ENCODE measurements around the gene DRD1. TPM values are rescaled to one million over a fixed set of nuclear protein-coding genes. Genes with fewer than 3 reads are reported as not detected.

The DRD1 gene
- total and polyA plus RNA-seq, 2 experiments from 2014 or later: 0.11 to 0.14 TPM

- Histone ChIP-seq H3K27me3 (ENCODE audit: insufficient read depth) (no peaks in the 10 kb centered on the region), H3K27ac (ENCODE audit: low read depth) (no peak overlapping the region), H3K4me3 (no peak overlapping the region), H3K4me2 (no peak overlapping the region), H3K36me3 (ENCODE audit: insufficient read depth) (no peaks in the 10 kb centered on the region), H3K9me2 (ENCODE audit: insufficient read depth) (no peaks in the 10 kb centered on the region), H3K79me2 (replicated peaks; ENCODE audit: insufficient read depth) (no peaks in the 10 kb centered on the region), H3F3A (replicated peaks; ENCODE audit: low read depth) (no peaks in the 10 kb centered on the region), H2AFZ (no peak overlapping the region), H4K20me1 (replicated peaks; ENCODE audit: insufficient read depth) (no peaks in the 10 kb centered on the region), H3K4me1 (ENCODE audit: insufficient read depth) (no peaks in the 10 kb centered on the region)
- Mint-ChIP-seq H3K9me3 (no peaks in the 10 kb centered on the region; the same call in 2 of the 3 replicates), H3K4me3 (no peak overlapping the region), H3K4me1 (peaks cover 5% of the 10 kb centered on the region), H3K36me3 (ENCODE audit: low read depth) (no peaks in the 10 kb centered on the region), H3K27me3 (ENCODE audit: insufficient read depth, low read depth, poor library complexity) (peaks cover 1% of the 10 kb centered on the region), H3K27ac (no peak overlapping the region)
- TF ChIP-seq ZNF462 (CRISPR knock-in tag; IDR thresholded peaks at IDR 0.05) (no peak), EZH2 (IDR thresholded peaks at IDR 0.05; ENCODE audit: low read depth, unreplicated experiment) (no peak), ETS1 (IDR thresholded peaks at IDR 0.05) (no peak), EZH2phosphoT487 (IDR thresholded peaks at IDR 0.05; ENCODE audit: unreplicated experiment) (no peak), JUNB (IDR thresholded peaks at IDR 0.05; ENCODE audit: unreplicated experiment) (no peak), STAT1 (IDR thresholded peaks at IDR 0.05; ENCODE audit: unreplicated experiment) (no peak), POLR2AphosphoS5 (IDR thresholded peaks at IDR 0.05; ENCODE audit: low read depth) (no peak), NANOG (IDR thresholded peaks at IDR 0.05; ENCODE audit: borderline replicate concordance) (no peak), CREB1 (CRISPR knock-in tag; IDR thresholded peaks at IDR 0.05; ENCODE audit: low read depth) (no peak), ZNF114 (CRISPR knock-in tag; IDR thresholded peaks at IDR 0.05) (no peak), ZNF331 (CRISPR knock-in tag; IDR thresholded peaks at IDR 0.05; ENCODE audit: low read depth) (no peak)
- TF ChIP-seq, protein P1, sequence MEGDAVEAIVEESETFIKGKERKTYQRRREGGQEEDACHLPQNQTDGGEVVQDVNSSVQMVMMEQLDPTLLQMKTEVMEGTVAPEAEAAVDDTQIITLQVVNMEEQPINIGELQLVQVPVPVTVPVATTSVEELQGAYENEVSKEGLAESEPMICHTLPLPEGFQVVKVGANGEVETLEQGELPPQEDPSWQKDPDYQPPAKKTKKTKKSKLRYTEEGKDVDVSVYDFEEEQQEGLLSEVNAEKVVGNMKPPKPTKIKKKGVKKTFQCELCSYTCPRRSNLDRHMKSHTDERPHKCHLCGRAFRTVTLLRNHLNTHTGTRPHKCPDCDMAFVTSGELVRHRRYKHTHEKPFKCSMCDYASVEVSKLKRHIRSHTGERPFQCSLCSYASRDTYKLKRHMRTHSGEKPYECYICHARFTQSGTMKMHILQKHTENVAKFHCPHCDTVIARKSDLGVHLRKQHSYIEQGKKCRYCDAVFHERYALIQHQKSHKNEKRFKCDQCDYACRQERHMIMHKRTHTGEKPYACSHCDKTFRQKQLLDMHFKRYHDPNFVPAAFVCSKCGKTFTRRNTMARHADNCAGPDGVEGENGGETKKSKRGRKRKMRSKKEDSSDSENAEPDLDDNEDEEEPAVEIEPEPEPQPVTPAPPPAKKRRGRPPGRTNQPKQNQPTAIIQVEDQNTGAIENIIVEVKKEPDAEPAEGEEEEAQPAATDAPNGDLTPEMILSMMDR (conservative IDR thresholded peaks at IDR 0.05; ENCODE audit: low read depth in 2 of 2): no peak
- TF ChIP-seq, protein P2, sequence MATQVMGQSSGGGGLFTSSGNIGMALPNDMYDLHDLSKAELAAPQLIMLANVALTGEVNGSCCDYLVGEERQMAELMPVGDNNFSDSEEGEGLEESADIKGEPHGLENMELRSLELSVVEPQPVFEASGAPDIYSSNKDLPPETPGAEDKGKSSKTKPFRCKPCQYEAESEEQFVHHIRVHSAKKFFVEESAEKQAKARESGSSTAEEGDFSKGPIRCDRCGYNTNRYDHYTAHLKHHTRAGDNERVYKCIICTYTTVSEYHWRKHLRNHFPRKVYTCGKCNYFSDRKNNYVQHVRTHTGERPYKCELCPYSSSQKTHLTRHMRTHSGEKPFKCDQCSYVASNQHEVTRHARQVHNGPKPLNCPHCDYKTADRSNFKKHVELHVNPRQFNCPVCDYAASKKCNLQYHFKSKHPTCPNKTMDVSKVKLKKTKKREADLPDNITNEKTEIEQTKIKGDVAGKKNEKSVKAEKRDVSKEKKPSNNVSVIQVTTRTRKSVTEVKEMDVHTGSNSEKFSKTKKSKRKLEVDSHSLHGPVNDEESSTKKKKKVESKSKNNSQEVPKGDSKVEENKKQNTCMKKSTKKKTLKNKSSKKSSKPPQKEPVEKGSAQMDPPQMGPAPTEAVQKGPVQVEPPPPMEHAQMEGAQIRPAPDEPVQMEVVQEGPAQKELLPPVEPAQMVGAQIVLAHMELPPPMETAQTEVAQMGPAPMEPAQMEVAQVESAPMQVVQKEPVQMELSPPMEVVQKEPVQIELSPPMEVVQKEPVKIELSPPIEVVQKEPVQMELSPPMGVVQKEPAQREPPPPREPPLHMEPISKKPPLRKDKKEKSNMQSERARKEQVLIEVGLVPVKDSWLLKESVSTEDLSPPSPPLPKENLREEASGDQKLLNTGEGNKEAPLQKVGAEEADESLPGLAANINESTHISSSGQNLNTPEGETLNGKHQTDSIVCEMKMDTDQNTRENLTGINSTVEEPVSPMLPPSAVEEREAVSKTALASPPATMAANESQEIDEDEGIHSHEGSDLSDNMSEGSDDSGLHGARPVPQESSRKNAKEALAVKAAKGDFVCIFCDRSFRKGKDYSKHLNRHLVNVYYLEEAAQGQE (IDR thresholded peaks at IDR 0.05; ENCODE audit: unreplicated experiment): no peak
- DNase-seq (ENCODE audit: low spot score) (no peak), ATAC-seq (no peak)
These were observed 24.9 kb upstream of the DRD1 start for GRCh38 chr5:175468892-175469291.
